Endothelial cell of hepatic sinusoid (primary cell): ENCODE measurements around the gene KNDC1.

Experiments used
- in situ Hi-C: cut with HindIII; loops from 2 replicates; pipeline ENCODE4 v1.10.0; 2017; ENCODE audit warnings: low sequenced_read_pairs

KNDC1 gene

GRCh38 chr10:133158756-133159610, 1.0 kb upstream of the KNDC1 start:
- in situ Hi-C loops: loop anchor here (5.0 kb wide), 1 partner anchor 98 kb away; no protein-coding TSS in a partner anchor

- in situ Hi-C loops: loop anchor here (5.0 kb wide), 1 partner anchor 98 kb away; no protein-coding TSS in a partner anchor
Observed at GRCh38 chr10:133159611-133159949, 439 bp upstream of the KNDC1 start.

- in situ Hi-C loops: loop anchor here (5.0 kb wide), 2 partner anchors 41 to 76 kb away; partner anchors contain the start of gene VENTX
Observed at GRCh38 chr10:133160826-133161471, 930 bp downstream of the KNDC1 start.

GRCh38 chr10:133161486-133162109, 1.6 kb downstream of the KNDC1 start:
- in situ Hi-C loops: loop anchor here (5.0 kb wide), 2 partner anchors 41 to 76 kb away; partner anchors contain the start of gene VENTX

- in situ Hi-C loops: loop anchor here (5.0 kb wide), 2 partner anchors 40 to 75 kb away; partner anchors contain the start of gene VENTX
Observed at GRCh38 chr10:133162178-133162909, 2.3 kb downstream of the KNDC1 start.

- in situ Hi-C loops: loop anchor here (5.0 kb wide), 2 partner anchors 39 to 74 kb away; partner anchors contain the start of gene VENTX
Observed at GRCh38 chr10:133162910-133163856, 3.2 kb downstream of the KNDC1 start.

- in situ Hi-C loops: loop anchor here (5.0 kb wide), 2 partner anchors 38 to 73 kb away; partner anchors contain the start of gene VENTX
Observed at GRCh38 chr10:133163889-133164815, 4.1 kb downstream of the KNDC1 start.

GRCh38 chr10:133164816-133165555, 5.0 kb downstream of the KNDC1 start:
- in situ Hi-C loops: loop anchor here (5.0 kb wide), 2 partner anchors 37 to 72 kb away; partner anchors contain the start of gene VENTX

GRCh38 chr10:133165556-133166503, 5.8 kb downstream of the KNDC1 start:
- in situ Hi-C loops: no loop called here

- in situ Hi-C loops: no loop called here
Observed at GRCh38 chr10:133166504-133166827, 6.4 kb downstream of the KNDC1 start.

GRCh38 chr10:133166828-133167692, 7.0 kb downstream of the KNDC1 start:
- in situ Hi-C loops: no loop called here

GRCh38 chr10:133167693-133168616, 7.9 kb downstream of the KNDC1 start:
- in situ Hi-C loops: no loop called here

- in situ Hi-C loops: no loop called here
Observed at GRCh38 chr10:133168617-133169031, 8.6 kb downstream of the KNDC1 start.

- in situ Hi-C loops: no loop called here
Observed at GRCh38 chr10:133169173-133169947, 9.3 kb downstream of the KNDC1 start.
